22Rv1 (cell line): Measurements from ENCODE around the gene RAB26.

Experiments used
- CTCF ChIP-seq: fragments of 450-650 bp; IDR thresholded peaks from 2 replicates; pipeline ENCODE4 v1.5.1; 2017; ENCODE audit warnings: mild to moderate bottlenecking
- ZFX ChIP-seq: fragments of 450-650 bp; IDR thresholded peaks from 2 replicates; pipeline ENCODE4 v1.6.1; 2017; ENCODE audit warnings: antibody characterized with exemption, borderline replicate concordance

- no peak for TF ChIP-seq CTCF
- TF ChIP-seq ZFX = no peak
These were observed 8.4 kb downstream of the RAB26 start for GRCh38 chr16:2156849-2157224.
